ENCODE measurements around the gene TSPEAR.

DNA sequence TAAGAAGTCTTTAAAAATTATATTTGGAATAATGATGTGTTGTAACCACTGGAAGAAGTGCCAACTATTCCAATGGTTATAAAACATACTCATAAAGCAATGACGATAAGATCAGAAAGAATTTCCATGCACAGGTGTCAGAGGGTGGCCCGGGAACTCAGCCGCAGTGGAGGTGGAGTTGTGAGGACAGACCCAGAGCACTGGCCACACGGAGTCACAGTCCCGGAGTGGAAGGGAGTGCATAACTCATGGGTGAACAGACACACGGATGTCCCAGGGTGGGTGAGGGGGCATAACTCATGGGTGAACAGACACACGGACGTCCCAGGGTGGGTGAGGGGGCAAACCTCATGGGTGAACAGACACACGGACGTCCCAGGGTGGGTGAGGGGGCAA is 135.3 kb downstream of the TSPEAR start:
- TF ChIP-seq, protein P1, sequence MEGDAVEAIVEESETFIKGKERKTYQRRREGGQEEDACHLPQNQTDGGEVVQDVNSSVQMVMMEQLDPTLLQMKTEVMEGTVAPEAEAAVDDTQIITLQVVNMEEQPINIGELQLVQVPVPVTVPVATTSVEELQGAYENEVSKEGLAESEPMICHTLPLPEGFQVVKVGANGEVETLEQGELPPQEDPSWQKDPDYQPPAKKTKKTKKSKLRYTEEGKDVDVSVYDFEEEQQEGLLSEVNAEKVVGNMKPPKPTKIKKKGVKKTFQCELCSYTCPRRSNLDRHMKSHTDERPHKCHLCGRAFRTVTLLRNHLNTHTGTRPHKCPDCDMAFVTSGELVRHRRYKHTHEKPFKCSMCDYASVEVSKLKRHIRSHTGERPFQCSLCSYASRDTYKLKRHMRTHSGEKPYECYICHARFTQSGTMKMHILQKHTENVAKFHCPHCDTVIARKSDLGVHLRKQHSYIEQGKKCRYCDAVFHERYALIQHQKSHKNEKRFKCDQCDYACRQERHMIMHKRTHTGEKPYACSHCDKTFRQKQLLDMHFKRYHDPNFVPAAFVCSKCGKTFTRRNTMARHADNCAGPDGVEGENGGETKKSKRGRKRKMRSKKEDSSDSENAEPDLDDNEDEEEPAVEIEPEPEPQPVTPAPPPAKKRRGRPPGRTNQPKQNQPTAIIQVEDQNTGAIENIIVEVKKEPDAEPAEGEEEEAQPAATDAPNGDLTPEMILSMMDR (IDR thresholded peaks at IDR 0.05): no peak
- TF ChIP-seq SMC3 (IDR thresholded peaks at IDR 0.05; ENCODE audit: low read depth, low read length) (no peak), NFIC (IDR thresholded peaks at IDR 0.05; ENCODE audit: borderline replicate concordance) (no peak), POLR2AphosphoS5 (IDR thresholded peaks at IDR 0.05; ENCODE audit: low read depth, low read length) (no peak), FOXJ3 (CRISPR knock-in tag; IDR thresholded peaks at IDR 0.05) (no peak), TCF12 (IDR thresholded peaks at IDR 0.05) (no peak), YY1 (IDR thresholded peaks at IDR 0.05; ENCODE audit: low read depth) (no peak), ELF1 (IDR thresholded peaks at IDR 0.05) (no peak)

Measured in SK-N-SH (cell line).